HG02973 (cell line): ENCODE data around the gene S100A4.
A peak's percentile ranks its signal among the peaks of the same experiment; 100 is the strongest.

Experiments
- ATAC-seq: cut with Tn5 transposase; IDR thresholded peaks from one replicate; pipeline ENCODE4 v1.9.1; 2021; ENCODE audit warnings: moderate library complexity; ENCODE audit not compliant: unreplicated experiment

Gene S100A4

GRCh38 chr1:153548722-153549688 is 3.4 kb upstream of the S100A4 start, which contains the start of gene S100A3:
Gene S100A3 (minus strand): TSS chr1:153549258. CDS start chr1:153548485, 773 bp downstream.
- ATAC-seq: no peak

- no peak for ATAC-seq
Observed at GRCh38 chr1:153547560-153548551, 2.2 kb upstream of the S100A4 start.

- no peak for ATAC-seq
Observed at GRCh38 chr1:153546796-153547559, 1.4 kb upstream of the S100A4 start.

- ATAC-seq: no peak
Observed at GRCh38 chr1:153546371-153546770, 765 bp upstream of the S100A4 start.

- ATAC-seq: no peak
Observed at GRCh38 chr1:153544453-153545066, 1.0 kb downstream of the S100A4 start.

GRCh38 chr1:153543736-153544135 is 1.9 kb downstream of the S100A4 start:
- ATAC-seq: no peak

GRCh38 chr1:153542956-153543711 is 2.5 kb downstream of the S100A4 start:
- ATAC-seq: no peak

- no peak for ATAC-seq
Observed at GRCh38 chr1:153541641-153542590, 3.7 kb downstream of the S100A4 start.

- ATAC-seq: no peak
Observed at GRCh38 chr1:153540394-153541361, 4.9 kb downstream of the S100A4 start, which contains the start of gene S100A5. Gene S100A5 (minus strand): TSS chr1:153540934. CDS start chr1:153540191, 743 bp downstream.

- ATAC-seq: no peak
Observed at GRCh38 chr1:153539395-153540093, 6.1 kb downstream of the S100A4 start.

GRCh38 chr1:153538315-153538821 is 7.2 kb downstream of the S100A4 start:
- no peak for ATAC-seq

- no peak for ATAC-seq
Observed at GRCh38 chr1:153537376-153537730, 8.3 kb downstream of the S100A4 start.

- no peak for ATAC-seq
Observed at GRCh38 chr1:153536671-153537375, 8.8 kb downstream of the S100A4 start.

GRCh38 chr1:153536012-153536670 is 9.5 kb downstream of the S100A4 start:
- ATAC-seq: peak; percentile 38
